Endothelial cell of umbilical vein (primary cell): Measurements from ENCODE around the gene CDC25A. TPM values are rescaled to one million over a fixed set of nuclear protein-coding genes. Genes with fewer than 3 reads are reported as not detected.

Experiments used
- BruUV-seq: library from RNA; stranded (reverse); fragments of 400-500 nt; replicated peaks from 2 replicates; lab custom pipeline; 2021; lab: Mats Ljungman, UMichigan
- CTCF ChIA-PET: fragments of 300-600, 350-600 bp; sonication (Branson Sonifier 250); formaldehyde crosslinking; loops from one replicate; lab custom pipeline; 2021; ENCODE audit warnings: antibody characterized with exemption, inconsistent platforms; lab: Charles Lee
- POLR2A ChIA-PET: fragments of 300-600, 350-600 bp; sonication (Branson Sonifier 250); formaldehyde crosslinking; loops from one replicate; lab custom pipeline; 2021; ENCODE audit warnings: antibody characterized with exemption, inconsistent platforms; lab: Charles Lee
- DNase-seq: peaks from one replicate; pipeline ENCODE4 v3.0.0-alpha.2; 2011; ENCODE audit warnings: low read depth, low spot score
- FAIRE-seq: peaks from 2 replicates; lab custom pipeline; 2011; peaks lifted over from hg19 to GRCh38; lab: Jason Lieb, UNC
- H2AFZ ChIP-seq: 2 replicates; pipeline ENCODE4 v1.6.0; 2012; ENCODE audit warnings: low read depth, low read length, control low read depth, inconsistent platforms
- H3K27ac ChIP-seq: 2 replicates; pipeline ENCODE4 v1.5.1; 2011; ENCODE audit warnings: low read depth, mild to moderate bottlenecking, control low read depth, low read length, moderate library complexity; ENCODE audit not compliant: insufficient read depth
- H3K27me3 ChIP-seq, 2 experiments: 2 replicates each; pipeline versions ENCODE4 v1.6.0 to v1.6.1; 2011; ENCODE audit warnings: low read length in 2 of 2, mixed read lengths in 1 of 2; ENCODE audit not compliant: control insufficient read depth in 2 of 2, insufficient read depth in 2 of 2
- H3K36me3 ChIP-seq, 2 experiments: 2 replicates in 1 of 2; 3 replicates in 1 of 2; pipeline ENCODE4 v1.5.1; 2011; ENCODE audit warnings: low read length in 2 of 2, mild to moderate bottlenecking in 1 of 2, moderate library complexity in 1 of 2; ENCODE audit not compliant: control insufficient read depth in 2 of 2, insufficient read depth in 2 of 2; ENCODE audit errors: extremely low read depth in 1 of 2
- H3K4me1 ChIP-seq: 3 replicates; pipeline ENCODE4 v1.5.1; 2011; ENCODE audit warnings: mild to moderate bottlenecking, low read length; ENCODE audit not compliant: control insufficient read depth, insufficient read depth; ENCODE audit errors: extremely low read depth
- H3K4me2 ChIP-seq: 2 replicates; pipeline ENCODE4 v1.6.1; 2011; ENCODE audit warnings: low read length, control low read depth, mixed read lengths; ENCODE audit not compliant: insufficient read depth
- H3K4me3 ChIP-seq, 3 experiments: fragments of 200-600 bp in 1 of 3; sonication (generic), shearing (Covaris generic) in 1 of 3; replicated peaks in 1 of 3; 2 replicates each; pipeline ENCODE4 v1.5.1; 2011 to 2016; ENCODE audit warnings: control low read depth in 3 of 3, low read length in 3 of 3, mild to moderate bottlenecking in 2 of 3, inconsistent platforms in 1 of 3, low read depth in 1 of 3, moderate library complexity in 1 of 3; ENCODE audit not compliant: insufficient read depth in 1 of 3
- H3K79me2 ChIP-seq: 2 replicates; pipeline ENCODE4 v1.6.0; 2012; ENCODE audit warnings: low read length, inconsistent platforms; ENCODE audit not compliant: control insufficient read depth, insufficient read depth
- H3K9ac ChIP-seq: replicated peaks from 2 replicates; pipeline ENCODE3; 2011; ENCODE audit warnings: low read length, control low read depth; ENCODE audit not compliant: insufficient read depth; ENCODE audit errors: extremely low read depth
- H3K9me1 ChIP-seq: replicated peaks from 3 replicates; pipeline ENCODE4 v1.6.0; 2011; ENCODE audit warnings: mild to moderate bottlenecking, low read length; ENCODE audit not compliant: control insufficient read depth, insufficient read depth; ENCODE audit errors: extremely low read depth
- H3K9me3 ChIP-seq: replicated peaks from 2 replicates; pipeline ENCODE4 v1.5.1; 2012; ENCODE audit warnings: low read length, inconsistent platforms; ENCODE audit not compliant: control insufficient read depth, insufficient read depth
- H4K20me1 ChIP-seq: replicated peaks from 2 replicates; pipeline ENCODE3; 2011; ENCODE audit warnings: mild to moderate bottlenecking, low read length; ENCODE audit not compliant: control insufficient read depth, insufficient read depth; ENCODE audit errors: extremely low read depth
- CTCF ChIP-seq, 2 donors: IDR thresholded peaks; 1 replicate in 1 of 2; 2 replicates in 1 of 2; pipeline ENCODE4 v1.5.1; 2011; ENCODE audit warnings: low read length in 2 of 2, mild to moderate bottlenecking in 2 of 2, moderate library complexity in 2 of 2, control low read depth in 1 of 2, inconsistent platforms in 1 of 2, low read depth in 1 of 2; ENCODE audit not compliant: insufficient read depth in 1 of 2; ENCODE audit errors: extremely low read depth in 1 of 2
- EZH2 ChIP-seq: IDR thresholded peaks from 2 replicates; pipeline ENCODE4 v1.6.1; 2012; ENCODE audit warnings: borderline replicate concordance, low read depth, mild to moderate bottlenecking, moderate library complexity, low read length, inconsistent platforms; ENCODE audit not compliant: severe bottlenecking
- FOS ChIP-seq: IDR thresholded peaks from 2 replicates; pipeline ENCODE4 v1.6.1; 2011; ENCODE audit warnings: mild to moderate bottlenecking, low read length, moderate library complexity, borderline replicate concordance; ENCODE audit not compliant: insufficient read depth
- GATA2 ChIP-seq: IDR thresholded peaks from 2 replicates; pipeline ENCODE4 v1.7.0; 2011; ENCODE audit warnings: low read depth, mild to moderate bottlenecking, moderate library complexity, mixed read lengths, low read length; ENCODE audit not compliant: insufficient read length, insufficient read depth
- JUN ChIP-seq: IDR thresholded peaks from 2 replicates; pipeline ENCODE4 v1.6.1; 2011; ENCODE audit warnings: borderline replicate concordance, low read depth; ENCODE audit not compliant: insufficient read length, insufficient read depth
- MAX ChIP-seq: IDR thresholded peaks from 2 replicates; pipeline ENCODE4 v1.6.1; 2011; ENCODE audit not compliant: insufficient read depth, insufficient read length
- MYC ChIP-seq: IDR thresholded peaks from one replicate; pipeline ENCODE4 v1.6.1; 2011; ENCODE audit warnings: mild to moderate bottlenecking, low read depth, low read length
- POLR2A ChIP-seq: IDR thresholded peaks from 2 replicates; pipeline ENCODE4 v1.6.1; 2012; ENCODE audit warnings: low read depth, mild to moderate bottlenecking, control low read depth, low read length
- POLR2AphosphoS5 ChIP-seq: IDR thresholded peaks from 2 replicates; pipeline ENCODE4 v1.6.1; 2012; ENCODE audit warnings: low read depth, mild to moderate bottlenecking, control low read depth, low read length, moderate library complexity; ENCODE audit not compliant: insufficient read depth
- dilution Hi-C: fragments of 300-500 bp; cut with MboI; formaldehyde crosslinking; loops from one replicate; pipeline ENCODE4 v1.15.0; 2019; ENCODE audit warnings: low sequenced_read_pairs; ENCODE audit not compliant: extremely low pct_ligation_motif_present
- intact Hi-C: fragments of 100-400 bp; cut with micrococcal nuclease; formaldehyde crosslinking; loops from one replicate; pipeline ENCODE4 v1.10.0; 2022
- polyA plus RNA-seq, 4 experiments: library from polyadenylated mRNA; depleted of rRNA in 3 of 4; stranded (reverse) in 3 of 4; unstranded in 1 of 4; fragments of >200 nt; gene quantifications; 2 replicates each; pipeline versions ENCODE4 v1.2.1 to v1.2.3, GENCODE V29; 2011 to 2012; ENCODE audit warnings: missing spikeins in 1 of 4
- total RNA-seq: library from RNA; stranded (reverse); gene quantifications from 2 replicates; pipeline ENCODE4 v1.2.3, GENCODE V29; 2021

CDC25A gene
- total and polyA plus RNA-seq, 2 donors (not counting 3 experiments of a cell fraction or from before 2014, with no cell fraction given), result 5.5 to 18.4 TPM

- H3K9ac ChIP-seq, result no peak overlapping the region
- no peaks in the 10 kb centered on the region for H3K36me3 ChIP-seq
- no peak for FAIRE-seq
- CTCF ChIA-PET, result interaction anchor here (1.1 to 1.7 kb wide), 2 partner anchors 10 to 215 kb away, joined by 3 to 5 read pairs; no protein-coding TSS in a partner anchor
- no peak overlapping the region for H3K4me3 ChIP-seq
- H3K4me1 ChIP-seq, result no peaks in the 10 kb centered on the region
- BruUV-seq, result no TSS peak
- no peak for DNase-seq
- no peak overlapping the region for H3K27ac ChIP-seq
- no peaks in the 10 kb centered on the region for H3K9me1 ChIP-seq
- dilution Hi-C loops (no loop called here), intact Hi-C loops (no loop called here)
- peaks cover 0 to 13% of the 10 kb centered on the region in 2 experiments for H3K27me3 ChIP-seq
- H4K20me1 ChIP-seq, result no peaks in the 10 kb centered on the region
- H2AFZ ChIP-seq, result no peak overlapping the region
- H3K9me3 ChIP-seq, result no peaks in the 10 kb centered on the region
- H3K4me2 ChIP-seq, result no peak overlapping the region
- POLR2A ChIA-PET, result no interaction called here
- no peaks in the 10 kb centered on the region for H3K79me2 ChIP-seq
- no peak for TF ChIP-seq JUN
Observed at GRCh38 chr3:48220746-48221145, 32.5 kb upstream of the CDC25A start.

GRCh38 chr3:48219543-48219942, 31.3 kb upstream of the CDC25A start:
- Histone ChIP-seq H3K27ac (no peak overlapping the region), H2AFZ (no peak overlapping the region), H3K9me3 (no peaks in the 10 kb centered on the region), H3K4me1 (no peaks in the 10 kb centered on the region), H4K20me1 (no peaks in the 10 kb centered on the region), H3K27me3 (peaks cover 0 to 13% of the 10 kb centered on the region in 2 experiments), H3K9me1 (no peaks in the 10 kb centered on the region), H3K4me3 (no peak overlapping the region), H3K9ac (no peak overlapping the region), H3K79me2 (no peaks in the 10 kb centered on the region), H3K36me3 (no peaks in the 10 kb centered on the region), H3K4me2 (no peak overlapping the region)
- BruUV-seq, result no TSS peak
- dilution Hi-C loops, result no loop called here
- TF ChIP-seq POLR2AphosphoS5, result no peak
- TF ChIP-seq FOS, result no peak
- no peak for TF ChIP-seq EZH2
- TF ChIP-seq POLR2A, result no peak
- no peak for TF ChIP-seq GATA2
- TF ChIP-seq JUN, result no peak
- TF ChIP-seq CTCF (IDR thresholded peaks at IDR 0.05; ENCODE audit: extremely low read depth in 1 of 2, insufficient read depth in 1 of 2, low read depth in 1 of 2, low read length in 2 of 2), result no peak
- TF ChIP-seq MYC, result no peak
- TF ChIP-seq MAX, result no peak
- intact Hi-C loops, result no loop called here
- DNase-seq, result no peak
- POLR2A ChIA-PET, result no interaction called here
- CTCF ChIA-PET, result interaction anchor here (1.0 to 1.4 kb wide), 2 partner anchors 10 to 217 kb away, joined by 3 to 4 read pairs; no protein-coding TSS in a partner anchor
- FAIRE-seq, result no peak
